ENCODE measurements around the gene ST6GALNAC4. TPM values are rescaled to one million over a fixed set of nuclear protein-coding genes. Genes with fewer than 3 reads are reported as not detected.

ST6GALNAC4 gene
- total and polyA plus RNA-seq, 10 of the 15 experiments (the other 5 are each of a cell fraction or from before 2014, with no cell fraction given): 4.2 to 63.2 (median 35.2) TPM

- TF ChIP-seq, protein P1, sequence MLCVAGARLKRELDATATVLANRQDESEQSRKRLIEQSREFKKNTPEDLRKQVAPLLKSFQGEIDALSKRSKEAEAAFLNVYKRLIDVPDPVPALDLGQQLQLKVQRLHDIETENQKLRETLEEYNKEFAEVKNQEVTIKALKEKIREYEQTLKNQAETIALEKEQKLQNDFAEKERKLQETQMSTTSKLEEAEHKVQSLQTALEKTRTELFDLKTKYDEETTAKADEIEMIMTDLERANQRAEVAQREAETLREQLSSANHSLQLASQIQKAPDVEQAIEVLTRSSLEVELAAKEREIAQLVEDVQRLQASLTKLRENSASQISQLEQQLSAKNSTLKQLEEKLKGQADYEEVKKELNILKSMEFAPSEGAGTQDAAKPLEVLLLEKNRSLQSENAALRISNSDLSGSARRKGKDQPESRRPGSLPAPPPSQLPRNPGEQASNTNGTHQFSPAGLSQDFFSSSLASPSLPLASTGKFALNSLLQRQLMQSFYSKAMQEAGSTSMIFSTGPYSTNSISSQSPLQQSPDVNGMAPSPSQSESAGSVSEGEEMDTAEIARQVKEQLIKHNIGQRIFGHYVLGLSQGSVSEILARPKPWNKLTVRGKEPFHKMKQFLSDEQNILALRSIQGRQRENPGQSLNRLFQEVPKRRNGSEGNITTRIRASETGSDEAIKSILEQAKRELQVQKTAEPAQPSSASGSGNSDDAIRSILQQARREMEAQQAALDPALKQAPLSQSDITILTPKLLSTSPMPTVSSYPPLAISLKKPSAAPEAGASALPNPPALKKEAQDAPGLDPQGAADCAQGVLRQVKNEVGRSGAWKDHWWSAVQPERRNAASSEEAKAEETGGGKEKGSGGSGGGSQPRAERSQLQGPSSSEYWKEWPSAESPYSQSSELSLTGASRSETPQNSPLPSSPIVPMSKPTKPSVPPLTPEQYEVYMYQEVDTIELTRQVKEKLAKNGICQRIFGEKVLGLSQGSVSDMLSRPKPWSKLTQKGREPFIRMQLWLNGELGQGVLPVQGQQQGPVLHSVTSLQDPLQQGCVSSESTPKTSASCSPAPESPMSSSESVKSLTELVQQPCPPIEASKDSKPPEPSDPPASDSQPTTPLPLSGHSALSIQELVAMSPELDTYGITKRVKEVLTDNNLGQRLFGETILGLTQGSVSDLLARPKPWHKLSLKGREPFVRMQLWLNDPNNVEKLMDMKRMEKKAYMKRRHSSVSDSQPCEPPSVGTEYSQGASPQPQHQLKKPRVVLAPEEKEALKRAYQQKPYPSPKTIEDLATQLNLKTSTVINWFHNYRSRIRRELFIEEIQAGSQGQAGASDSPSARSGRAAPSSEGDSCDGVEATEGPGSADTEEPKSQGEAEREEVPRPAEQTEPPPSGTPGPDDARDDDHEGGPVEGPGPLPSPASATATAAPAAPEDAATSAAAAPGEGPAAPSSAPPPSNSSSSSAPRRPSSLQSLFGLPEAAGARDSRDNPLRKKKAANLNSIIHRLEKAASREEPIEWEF (IDR thresholded peaks at IDR 0.05; ENCODE audit: insufficient replicate concordance, low read depth, low read length): no peak
- TF ChIP-seq, protein P2, sequence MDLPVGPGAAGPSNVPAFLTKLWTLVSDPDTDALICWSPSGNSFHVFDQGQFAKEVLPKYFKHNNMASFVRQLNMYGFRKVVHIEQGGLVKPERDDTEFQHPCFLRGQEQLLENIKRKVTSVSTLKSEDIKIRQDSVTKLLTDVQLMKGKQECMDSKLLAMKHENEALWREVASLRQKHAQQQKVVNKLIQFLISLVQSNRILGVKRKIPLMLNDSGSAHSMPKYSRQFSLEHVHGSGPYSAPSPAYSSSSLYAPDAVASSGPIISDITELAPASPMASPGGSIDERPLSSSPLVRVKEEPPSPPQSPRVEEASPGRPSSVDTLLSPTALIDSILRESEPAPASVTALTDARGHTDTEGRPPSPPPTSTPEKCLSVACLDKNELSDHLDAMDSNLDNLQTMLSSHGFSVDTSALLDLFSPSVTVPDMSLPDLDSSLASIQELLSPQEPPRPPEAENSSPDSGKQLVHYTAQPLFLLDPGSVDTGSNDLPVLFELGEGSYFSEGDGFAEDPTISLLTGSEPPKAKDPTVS (IDR thresholded peaks at IDR 0.05; ENCODE audit: low read depth, low read length): no peak
- TF ChIP-seq DPF2 (IDR thresholded peaks at IDR 0.05): no peak
- no peak for TF ChIP-seq JUNB (IDR thresholded peaks at IDR 0.05)
- no peak for TF ChIP-seq TCF3 (IDR thresholded peaks at IDR 0.05; ENCODE audit: borderline replicate concordance, insufficient read depth, low read depth, low read length)
- TF ChIP-seq ESRRA (IDR thresholded peaks at IDR 0.05; ENCODE audit: low read length): no peak
- TF ChIP-seq, protein P3, sequence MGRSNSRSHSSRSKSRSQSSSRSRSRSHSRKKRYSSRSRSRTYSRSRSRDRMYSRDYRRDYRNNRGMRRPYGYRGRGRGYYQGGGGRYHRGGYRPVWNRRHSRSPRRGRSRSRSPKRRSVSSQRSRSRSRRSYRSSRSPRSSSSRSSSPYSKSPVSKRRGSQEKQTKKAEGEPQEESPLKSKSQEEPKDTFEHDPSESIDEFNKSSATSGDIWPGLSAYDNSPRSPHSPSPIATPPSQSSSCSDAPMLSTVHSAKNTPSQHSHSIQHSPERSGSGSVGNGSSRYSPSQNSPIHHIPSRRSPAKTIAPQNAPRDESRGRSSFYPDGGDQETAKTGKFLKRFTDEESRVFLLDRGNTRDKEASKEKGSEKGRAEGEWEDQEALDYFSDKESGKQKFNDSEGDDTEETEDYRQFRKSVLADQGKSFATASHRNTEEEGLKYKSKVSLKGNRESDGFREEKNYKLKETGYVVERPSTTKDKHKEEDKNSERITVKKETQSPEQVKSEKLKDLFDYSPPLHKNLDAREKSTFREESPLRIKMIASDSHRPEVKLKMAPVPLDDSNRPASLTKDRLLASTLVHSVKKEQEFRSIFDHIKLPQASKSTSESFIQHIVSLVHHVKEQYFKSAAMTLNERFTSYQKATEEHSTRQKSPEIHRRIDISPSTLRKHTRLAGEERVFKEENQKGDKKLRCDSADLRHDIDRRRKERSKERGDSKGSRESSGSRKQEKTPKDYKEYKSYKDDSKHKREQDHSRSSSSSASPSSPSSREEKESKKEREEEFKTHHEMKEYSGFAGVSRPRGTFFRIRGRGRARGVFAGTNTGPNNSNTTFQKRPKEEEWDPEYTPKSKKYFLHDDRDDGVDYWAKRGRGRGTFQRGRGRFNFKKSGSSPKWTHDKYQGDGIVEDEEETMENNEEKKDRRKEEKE (IDR thresholded peaks at IDR 0.05): no peak
- peak; percentile 42; the same call in 1 of the 2 replicates for TF ChIP-seq SMC3 (IDR thresholded peaks at IDR 0.05; ENCODE audit: borderline replicate concordance, low read length)
- TF ChIP-seq PBX3 (IDR thresholded peaks at IDR 0.05; ENCODE audit: insufficient replicate concordance, low read depth, low read length): no peak
- TF ChIP-seq SUZ12 (IDR thresholded peaks at IDR 0.05; ENCODE audit: unreplicated experiment): no peak
- no peak for TF ChIP-seq NRF1 (conservative IDR thresholded peaks at IDR 0.05; ENCODE audit: low read depth, low read length)
- TF ChIP-seq ZBTB11 (CRISPR knock-in tag; IDR thresholded peaks at IDR 0.05): no peak
- peak; percentile 15; the same call in 1 of the 2 replicates for TF ChIP-seq IKZF1 (conservative IDR thresholded peaks at IDR 0.05)
- TF ChIP-seq CHD4 (IDR thresholded peaks at IDR 0.05): no peak
Observed at GRCh38 chr9:127942216-127943010, 25.6 kb upstream of the ST6GALNAC4 start (continued).
